Fibroblast of skin of scalp (primary cell): ENCODE measurements around the gene TTI1.
"Not testable (repeated sequence)": the region's sequence is repeated elsewhere in the genome, so short reads cannot be mapped to it uniquely, and the experiment has no call there.

Experiments used
- DNase-seq: peaks from one replicate; pipeline ENCODE4 v3.0.0-alpha.2; 2013

The TTI1 gene

GRCh38 chr20:38054647-38055046 lies 21.4 kb upstream of the TTI1 start:
- no peak for DNase-seq

DNA sequence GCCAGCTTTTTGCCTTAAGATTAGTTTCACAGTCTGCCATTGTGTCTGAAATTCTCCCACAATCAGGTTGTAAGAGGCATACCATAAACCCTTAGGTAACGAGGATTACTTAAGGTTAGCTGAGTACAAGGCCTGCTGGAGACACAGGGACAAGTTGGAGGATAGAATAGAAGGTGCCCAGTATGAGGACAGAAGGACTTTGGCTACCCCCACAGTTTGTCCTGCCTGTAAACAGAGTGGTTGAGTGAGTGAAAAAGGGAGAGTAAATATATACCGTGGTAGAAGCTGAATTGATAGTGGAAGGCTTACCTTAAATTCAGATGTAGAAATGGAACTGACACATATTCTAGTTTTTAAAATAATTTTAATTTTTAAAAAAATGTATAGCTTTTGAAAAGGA lies 19.6 kb upstream of the TTI1 start:
- no peak for DNase-seq

DNA sequence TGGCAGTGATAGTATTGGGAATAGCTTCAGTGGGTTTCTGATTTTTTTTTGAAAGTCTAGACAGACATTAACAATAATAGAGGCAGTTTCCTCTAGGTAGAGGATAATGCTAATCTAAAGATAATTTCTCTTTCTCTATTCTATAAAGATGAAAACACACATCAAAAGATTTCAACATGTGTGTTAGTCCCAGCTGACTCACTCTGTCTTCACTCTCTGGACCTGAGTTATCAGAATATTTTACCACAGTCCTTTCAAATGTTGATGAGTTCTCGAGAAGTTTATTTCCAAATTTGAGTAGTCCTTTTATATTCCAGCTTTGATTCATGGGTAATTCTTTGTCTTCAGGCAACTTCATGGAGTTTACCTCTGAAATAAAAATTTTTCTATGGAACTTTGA lies 17.4 kb upstream of the TTI1 start:
- DNase-seq, result no peak

GRCh38 chr20:38049800-38050199 lies 16.5 kb upstream of the TTI1 start:
- DNase-seq, result peak; percentile 62

DNA sequence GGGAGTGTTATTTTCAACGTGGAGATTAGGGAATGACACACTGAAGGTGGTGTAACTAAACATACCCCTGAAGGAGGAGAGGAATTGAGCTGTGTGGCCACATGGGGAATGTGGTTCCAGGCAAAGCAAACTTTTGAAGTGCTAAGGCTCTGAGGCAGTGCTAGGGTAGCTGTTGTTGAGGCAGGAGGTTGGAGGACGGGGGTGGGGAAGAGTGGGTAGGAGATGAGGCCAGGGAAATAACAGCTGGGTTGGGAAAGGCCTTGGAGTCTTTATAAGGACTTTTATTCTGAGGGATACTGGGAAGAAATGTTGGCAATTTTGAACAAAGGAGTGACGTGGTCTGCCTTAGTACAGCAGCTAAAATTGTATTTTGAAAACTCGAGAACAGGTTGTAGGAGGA lies 13.3 kb upstream of the TTI1 start:
- peak; percentile 3 for DNase-seq

- no peak for DNase-seq
Observed at GRCh38 chr20:38044685-38045084, 11.4 kb upstream of the TTI1 start.

- DNase-seq, result peak; percentile 71
Observed at GRCh38 chr20:38043512-38044300, 10.4 kb upstream of the TTI1 start.

DNA sequence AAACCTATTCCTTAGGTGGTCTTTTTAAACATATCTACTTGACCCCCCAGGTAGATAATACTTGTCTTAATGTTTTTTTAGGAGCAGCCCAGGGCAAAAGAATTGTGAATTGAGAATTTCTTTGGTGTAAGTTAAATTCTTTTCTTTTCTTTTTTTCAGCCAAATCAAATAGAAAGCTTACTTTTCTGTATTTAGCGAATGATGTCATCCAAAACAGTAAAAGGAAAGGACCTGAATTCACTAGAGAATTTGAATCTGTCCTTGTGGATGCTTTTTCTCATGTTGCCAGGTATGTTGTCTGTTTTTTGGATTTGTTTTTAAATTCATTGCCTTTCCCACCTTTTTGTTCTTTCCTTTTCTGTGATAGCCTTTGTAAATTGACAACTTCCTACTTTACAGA lies 7.0 kb upstream of the TTI1 start:
- no peak for DNase-seq

DNA sequence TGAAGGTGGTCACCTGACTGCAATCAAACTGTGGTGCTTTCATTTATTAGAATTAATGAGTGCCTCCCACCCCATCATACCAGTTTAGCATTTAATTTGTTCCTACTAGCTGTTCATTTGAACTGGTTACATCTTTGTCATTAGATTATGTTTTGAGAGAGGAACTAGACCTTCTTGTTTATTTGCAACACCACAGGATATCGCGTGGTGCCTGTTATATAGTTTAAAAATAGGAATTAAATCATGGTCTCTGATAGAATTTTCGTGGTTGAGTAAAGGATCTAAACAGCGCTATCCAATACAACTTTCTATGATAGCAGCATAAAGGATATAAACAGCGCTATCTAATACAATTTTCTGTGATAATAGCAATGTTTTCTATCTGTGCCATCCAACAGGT lies 3.1 kb upstream of the TTI1 start:
- no peak for DNase-seq

GRCh38 chr20:38034961-38035360 lies 1.7 kb upstream of the TTI1 start:
- no peak for DNase-seq

DNA sequence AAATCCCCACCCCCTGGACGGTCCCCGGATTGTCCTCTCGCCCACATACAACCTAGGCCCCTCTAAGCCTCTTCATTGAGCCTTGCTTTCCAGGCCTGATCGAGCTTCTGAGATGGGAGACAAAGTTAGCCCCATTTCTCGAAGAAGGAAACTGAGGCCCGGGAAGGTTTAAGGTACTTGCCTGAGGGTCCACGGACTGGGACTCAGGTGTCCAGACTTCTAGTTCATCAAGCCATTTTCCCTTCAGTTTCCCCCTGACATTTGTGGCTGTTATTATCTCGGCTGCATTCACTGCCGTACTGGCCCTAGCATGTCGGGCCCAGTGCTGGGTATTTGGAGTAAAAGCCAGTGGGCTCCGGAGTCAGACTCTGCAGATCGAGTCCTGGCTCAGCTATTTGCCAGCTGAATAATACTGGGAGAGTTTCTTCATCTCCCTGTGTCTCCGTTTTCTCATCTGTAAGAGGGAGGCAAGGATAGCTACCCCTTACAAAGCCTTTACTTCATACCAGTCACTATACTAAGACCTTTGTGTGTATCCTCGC lies 923 bp upstream of the TTI1 start:
- DNase-seq, result no peak

DNA sequence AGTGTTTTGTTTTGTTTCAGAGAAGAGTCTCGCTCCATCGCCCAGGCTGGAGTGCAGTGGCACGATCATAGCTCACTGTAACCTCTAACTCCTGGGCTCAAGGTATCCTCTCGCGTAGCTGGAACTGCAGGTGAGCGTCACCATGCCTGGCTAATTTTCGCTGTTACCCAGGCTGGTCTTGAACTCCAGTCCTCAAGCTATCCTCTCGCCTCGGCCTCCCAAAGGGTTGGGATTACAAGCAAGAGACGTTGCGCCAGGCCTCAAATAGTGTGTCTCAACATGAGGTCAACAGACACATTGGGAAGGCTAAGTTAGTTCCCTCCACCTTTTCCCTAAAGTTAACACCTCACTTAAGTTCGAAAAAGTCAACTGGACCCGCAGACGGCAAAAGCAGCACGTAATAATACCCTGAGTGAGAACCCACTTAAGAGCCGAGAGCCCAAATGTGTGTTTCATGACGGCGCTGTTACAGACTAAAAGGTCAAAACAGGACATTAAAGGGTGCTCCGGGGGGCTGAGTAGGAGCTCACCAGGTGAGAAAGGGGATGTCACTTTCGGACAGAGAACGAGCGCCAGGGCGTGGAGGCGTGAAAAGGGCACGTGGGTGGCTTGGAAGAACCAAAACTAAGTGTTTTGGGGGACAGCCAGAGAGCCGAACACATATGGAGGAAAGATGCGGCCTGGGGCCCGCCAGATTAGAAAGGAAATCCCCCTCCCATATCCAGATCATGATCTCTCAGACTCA lies 499 bp downstream of the TTI1 start:
- DNase-seq, result no peak

DNA sequence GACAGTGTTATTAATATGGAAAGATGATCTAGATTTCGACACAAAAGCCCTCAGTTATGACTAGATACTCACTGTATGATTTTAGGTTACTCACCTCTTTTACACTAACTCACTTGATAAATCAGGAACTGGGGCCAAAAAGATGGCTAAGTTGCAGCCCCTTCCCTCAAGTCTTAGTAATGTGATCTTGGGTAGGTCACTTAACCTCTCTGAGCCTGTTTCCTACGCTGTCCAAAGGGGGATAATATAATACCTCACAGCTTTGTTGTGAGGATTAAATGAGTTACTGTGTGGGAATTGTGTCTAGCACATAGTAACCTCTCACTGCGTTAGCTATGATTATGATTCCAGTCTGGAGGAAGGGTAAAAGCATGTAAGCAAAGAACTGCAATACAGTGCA lies 1.3 kb downstream of the TTI1 start:
- no peak for DNase-seq

DNA sequence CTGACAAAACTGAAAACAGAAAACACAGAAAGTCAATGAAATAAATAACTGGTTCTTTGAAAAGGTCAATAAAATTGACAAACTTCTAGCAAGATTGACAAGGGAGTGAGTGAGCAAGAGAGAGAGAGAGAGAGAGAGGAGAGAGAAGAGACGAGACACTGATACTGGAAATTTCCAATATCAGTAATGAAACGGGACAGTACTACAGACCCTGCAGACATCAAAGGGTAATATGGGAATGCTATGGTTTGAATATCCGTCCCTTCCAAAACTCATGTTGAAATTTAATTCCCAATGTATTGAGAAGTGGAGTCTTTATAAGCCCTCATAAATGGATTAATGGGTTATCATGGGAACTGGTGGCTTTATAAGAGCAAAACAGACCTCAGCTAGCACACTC lies 3.8 kb downstream of the TTI1 start:
- DNase-seq, result no peak

GRCh38 chr20:38024496-38024895 lies 8.8 kb downstream of the TTI1 start:
- no peak for DNase-seq

GRCh38 chr20:38023181-38024001 lies 9.9 kb downstream of the TTI1 start:
- DNase-seq, result peak; percentile 75

GRCh38 chr20:38021087-38021772 lies 12.0 kb downstream of the TTI1 start:
- DNase-seq, result no peak

DNA sequence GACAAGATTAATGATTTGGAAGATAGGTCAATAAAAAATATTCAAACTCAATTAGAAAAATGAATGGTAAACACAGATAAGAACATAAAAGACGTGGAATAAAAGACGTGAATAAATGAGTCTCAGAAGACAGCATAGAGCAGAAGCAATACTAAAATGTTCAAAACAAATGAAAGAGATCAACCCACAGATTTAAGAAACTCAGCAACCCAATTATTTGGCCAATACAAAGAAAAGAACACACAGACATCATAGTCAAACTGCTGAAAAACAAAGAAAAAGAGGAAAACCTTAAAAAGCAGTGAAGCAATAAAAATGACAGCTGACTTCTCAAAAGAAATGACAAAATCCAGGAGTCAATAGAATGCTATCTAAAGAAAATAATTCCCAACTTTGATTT lies 14.9 kb downstream of the TTI1 start:
- DNase-seq, result no peak

DNA sequence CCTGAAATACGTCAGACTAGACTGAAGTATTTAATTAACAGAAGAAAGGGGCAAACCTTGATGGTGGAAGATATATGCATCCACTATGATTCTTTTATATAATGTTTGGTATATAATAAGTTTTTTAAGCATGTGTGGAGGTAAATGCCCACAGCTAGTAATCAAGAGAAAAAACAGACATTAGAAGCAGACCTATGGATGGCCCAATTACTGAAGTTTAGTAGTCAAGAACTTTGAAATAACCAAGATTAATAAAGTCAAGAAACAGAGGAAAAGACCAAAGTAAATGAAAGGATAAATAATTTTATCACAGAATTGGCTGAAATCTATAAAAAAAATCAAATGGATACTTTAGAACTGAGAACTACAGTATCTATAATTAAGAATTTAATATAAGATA lies 15.3 kb downstream of the TTI1 start:
- DNase-seq, result no peak

DNA sequence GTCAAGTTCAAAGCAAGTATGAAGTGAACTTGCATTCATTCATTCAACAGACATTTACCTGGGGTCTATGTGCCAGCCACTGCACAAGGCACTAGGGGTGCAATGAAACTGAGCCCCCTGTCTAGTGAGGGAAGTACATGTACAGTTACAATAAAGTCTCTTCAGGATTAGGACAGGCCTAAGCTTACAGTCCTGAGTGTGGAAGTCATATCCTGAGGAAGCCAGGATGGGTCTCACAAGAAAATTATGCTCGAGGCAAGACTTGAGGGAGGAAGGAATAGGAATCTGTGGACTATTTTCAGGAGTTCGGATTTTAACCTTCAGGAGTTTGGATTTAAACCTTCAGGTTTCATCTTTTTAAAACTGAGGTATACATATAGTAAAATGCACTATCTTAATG lies 19.4 kb downstream of the TTI1 start:
- DNase-seq, result no peak

DNA sequence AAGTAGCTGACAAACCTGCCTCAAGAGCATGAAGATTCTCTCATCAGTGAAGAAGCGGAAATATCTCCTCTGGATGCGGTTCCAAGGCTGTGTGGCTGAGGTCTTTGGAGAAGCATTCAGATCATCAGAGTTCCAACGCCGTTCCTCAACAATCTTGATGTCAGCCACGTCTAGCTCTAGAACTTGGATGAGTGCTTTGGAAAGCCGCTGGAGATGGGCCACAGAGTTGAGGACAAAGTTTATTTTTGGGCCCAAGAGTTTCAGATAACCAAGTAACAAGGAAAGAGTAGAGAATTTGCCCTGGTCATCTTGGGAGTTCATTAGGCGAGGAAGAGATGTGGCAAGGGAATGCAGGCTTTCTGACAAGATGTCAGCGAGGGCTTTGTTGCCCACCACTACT lies 20.9 kb downstream of the TTI1 start:
- no peak for DNase-seq

GRCh38 chr20:38011696-38012095 lies 21.6 kb downstream of the TTI1 start:
- no peak for DNase-seq

DNA sequence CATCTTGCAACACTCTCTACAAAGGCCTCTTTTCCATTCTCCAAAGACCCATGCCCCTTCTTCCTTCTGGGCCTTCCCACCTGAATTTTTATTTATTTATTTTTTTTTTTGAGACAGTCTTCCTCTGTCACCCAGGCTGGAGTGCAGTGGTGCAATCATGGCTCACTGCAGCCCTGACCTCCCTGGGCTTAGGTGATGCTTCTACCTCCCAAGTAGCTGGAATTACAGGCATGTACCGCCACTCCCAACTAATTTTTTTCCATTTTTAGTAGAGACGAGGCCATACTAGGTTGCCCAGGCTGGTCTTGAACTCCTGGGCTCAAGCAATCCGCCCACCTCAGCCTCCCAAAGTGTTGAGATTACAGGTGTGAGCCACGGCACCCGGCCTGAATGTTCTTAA lies 23.8 kb downstream of the TTI1 start:
- not testable (repeated sequence) for DNase-seq
